ENCODE results near the gene YAP1.

YAP1 gene

DNA sequence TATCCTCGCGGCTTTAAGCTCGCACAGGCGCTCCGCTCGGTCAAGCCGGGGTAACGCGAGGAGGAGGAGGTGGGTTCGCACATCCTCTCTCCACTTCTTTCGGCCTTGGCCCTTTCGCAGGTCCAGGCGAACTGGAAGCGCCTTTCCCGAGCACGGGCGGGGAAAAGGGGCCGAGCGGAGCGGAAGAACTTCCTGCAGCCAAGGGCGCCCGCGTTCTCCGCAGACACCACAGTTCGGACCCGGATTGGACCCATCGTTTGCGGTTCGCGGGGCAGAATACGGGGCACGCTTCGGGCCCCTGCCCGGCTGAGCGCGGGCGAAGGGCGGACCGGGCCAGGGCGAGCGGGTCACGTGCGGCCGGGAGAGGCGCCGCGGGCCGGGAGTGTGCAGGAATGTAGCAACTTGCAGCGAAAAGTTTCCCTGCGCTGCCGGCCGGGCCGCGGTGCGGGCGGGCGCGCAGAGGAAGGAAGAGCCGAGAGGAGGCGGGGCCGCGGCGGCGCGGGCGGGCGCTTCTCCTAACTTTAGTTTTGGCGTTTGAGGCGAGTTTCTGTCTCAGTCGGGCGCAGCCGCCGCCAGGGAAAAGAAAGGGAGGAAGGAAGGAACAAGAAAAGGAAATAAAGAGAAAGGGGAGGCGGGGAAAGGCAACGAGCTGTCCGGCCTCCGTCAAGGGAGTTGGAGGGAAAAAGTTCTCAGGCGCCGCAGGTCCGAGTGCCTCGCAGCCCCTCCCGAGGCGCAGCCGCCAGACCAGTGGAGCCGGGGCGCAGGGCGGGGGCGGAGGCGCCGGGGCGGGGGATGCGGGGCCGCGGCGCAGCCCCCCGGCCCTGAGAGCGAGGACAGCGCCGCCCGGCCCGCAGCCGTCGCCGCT, at the start of gene YAP1:
Gene YAP1 (plus strand): TSS at position 552 of the 865 bp plus-strand sequence. CDS start 402 bp downstream, outside the sequence.
- DNase-seq, result peak; percentile 23 to 35 (median 30)

DNA sequence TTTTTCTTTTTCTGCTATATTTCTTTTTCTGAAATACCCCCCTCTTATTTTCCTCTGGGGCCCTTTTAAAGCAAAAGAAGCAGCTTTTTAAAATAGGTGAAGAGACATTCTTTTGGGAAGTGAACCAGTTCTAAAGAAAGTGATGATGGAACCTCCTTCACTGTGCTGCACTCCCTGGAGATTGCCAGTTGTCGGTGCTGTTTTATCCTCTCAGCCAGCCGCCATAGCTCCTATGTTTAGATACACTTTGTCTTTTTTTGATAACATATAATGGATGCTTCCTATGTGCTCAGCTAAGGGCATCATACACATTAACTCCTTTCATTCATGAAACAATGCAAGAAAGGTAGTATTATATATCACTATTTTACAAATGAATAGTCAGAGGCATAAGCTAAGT, 49.0 kb upstream of the YAP1 start:
- DNase-seq, result no peak

DNA sequence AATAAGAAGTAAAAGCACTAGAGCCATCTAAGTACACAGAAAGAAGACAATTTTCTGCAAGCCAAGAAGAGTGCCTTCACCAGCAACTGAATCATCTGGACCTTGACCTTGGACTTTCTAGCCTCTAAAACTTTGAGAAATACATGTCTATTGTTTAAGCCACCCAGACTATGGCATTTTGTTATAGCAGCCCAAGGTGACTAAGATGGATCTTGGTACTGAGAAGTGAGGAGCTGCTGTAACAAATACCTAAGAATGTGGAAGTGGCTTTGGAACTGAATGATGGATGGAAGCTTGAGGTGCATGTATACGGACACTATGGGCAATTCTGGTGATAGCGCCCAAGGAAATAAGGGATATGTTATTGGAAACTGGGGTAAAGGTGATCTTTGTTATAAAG, 48.1 kb upstream of the YAP1 start:
- no peak for DNase-seq

DNA sequence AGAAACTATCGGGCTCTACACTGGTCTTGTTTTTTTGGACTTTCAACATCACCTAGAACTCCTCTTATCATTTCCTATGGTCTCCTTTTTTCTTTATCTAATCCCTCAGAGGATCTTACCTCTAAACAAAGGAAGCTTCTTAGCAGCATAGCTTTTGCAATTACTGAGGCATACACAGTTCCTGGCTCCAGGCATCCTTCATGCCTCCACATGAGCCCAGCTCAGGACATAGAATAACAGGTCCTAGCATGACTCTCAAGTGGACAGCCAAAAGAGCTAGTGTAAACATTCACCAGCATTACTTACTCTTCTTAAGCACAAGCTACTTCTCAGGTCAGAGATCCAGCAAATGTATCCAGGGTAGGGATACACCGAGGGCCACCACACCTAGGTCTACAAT, 45.9 kb upstream of the YAP1 start:
- DNase-seq, result no peak

DNA sequence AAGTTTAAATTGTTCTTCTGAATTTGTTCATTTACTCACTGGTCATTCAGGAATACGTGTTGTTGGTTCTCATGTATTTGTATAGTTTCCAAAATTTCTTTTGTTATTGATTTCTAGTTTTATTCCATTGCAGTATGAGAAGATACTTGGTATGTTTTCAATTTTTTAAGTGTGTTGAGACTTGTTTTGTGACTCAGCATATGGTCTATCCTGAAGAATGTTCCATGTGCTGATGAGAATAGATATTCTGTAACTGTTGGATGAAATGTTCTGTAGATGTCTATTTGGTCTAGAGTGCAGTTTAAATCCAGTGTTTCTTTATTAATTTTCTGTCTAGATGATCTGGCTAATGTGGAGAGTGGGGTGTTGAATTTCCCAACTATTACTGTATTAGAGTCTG, 39.5 kb upstream of the YAP1 start:
- DNase-seq, result no peak

DNA sequence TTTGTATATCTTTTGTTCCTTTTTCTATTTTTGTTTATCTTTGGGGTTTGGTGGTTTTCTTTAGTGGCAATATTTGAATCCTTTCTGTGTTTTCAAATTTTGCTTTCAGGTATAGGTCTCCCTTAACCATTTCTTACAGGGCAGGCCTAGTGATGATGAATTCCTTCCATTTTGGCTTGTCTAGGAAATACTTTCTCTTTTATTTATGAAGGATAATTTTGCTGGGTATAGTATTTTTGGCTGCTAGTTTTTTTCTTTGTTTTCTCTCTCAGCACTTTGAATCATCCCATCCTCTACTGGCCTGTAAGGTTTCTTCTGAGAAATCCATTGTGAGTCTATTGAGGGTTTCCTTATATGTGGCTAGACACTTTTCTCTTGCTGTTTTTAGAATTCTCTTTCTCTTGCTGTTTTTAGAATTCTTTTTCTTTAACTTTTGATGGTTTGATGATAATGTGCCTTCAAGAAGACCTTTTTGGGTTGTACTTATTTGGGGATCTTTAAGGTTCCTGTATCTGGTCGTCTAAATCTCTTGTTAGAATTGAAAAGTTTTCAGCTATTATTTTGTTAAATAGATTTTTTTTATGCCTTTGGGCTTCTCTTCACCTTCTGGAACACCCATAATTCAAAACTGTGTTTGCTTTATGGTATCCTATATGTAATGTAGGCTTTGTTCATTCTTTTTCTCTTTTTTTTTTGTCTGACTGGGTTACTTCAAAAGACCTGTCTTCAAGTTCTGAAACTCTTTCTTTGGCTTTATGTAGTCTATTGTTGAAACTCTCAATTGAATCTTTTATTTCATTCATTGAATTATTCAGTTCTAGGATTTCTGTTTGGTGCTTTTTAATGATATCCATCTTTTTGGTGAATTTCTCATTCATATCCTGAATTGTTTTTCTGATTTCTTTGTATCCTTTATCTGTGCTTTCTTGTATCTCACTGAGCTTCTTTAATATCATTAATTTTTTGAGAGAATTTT, 38.5 kb upstream of the YAP1 start:
- DNase-seq, result no peak

DNA sequence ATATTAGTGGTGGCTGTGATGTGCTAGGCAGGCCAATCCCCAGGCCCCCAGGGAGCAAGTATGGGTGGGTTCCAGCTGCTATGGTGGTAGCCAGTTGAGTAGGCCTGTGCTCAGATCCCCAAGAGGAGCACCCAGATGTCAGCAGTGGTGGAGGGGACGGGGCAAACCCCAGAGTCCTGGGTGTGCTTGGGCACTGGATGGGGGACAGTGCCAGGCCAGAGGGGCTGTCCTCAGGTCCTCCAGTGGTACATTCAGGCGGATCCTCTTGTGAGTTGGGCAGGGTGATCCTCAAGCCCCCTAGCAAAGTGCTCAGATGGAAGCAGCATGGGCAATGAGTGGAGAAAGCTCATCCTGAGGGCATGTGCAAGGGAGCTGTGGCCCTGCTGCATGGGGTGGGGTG, 37.0 kb upstream of the YAP1 start:
- DNase-seq, result no peak

DNA sequence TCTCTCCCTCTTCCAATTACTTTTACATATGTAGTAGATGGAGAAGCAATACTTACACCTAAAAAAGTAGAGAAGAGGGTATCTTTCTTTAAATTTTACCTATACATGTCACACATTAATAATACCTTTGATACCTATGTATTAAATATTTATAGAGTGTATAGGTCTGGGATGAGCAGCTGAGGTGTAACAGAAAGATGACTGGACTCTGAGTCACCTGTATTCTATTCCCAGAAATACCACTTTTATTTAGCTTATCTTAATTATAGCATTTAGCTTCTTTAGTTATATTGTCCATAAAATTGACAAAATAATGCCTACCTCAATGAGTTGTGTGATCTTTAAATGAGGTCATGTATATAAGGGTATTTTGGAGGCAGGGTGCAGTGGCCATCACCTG, 30.6 kb upstream of the YAP1 start:
- no peak for DNase-seq

DNA sequence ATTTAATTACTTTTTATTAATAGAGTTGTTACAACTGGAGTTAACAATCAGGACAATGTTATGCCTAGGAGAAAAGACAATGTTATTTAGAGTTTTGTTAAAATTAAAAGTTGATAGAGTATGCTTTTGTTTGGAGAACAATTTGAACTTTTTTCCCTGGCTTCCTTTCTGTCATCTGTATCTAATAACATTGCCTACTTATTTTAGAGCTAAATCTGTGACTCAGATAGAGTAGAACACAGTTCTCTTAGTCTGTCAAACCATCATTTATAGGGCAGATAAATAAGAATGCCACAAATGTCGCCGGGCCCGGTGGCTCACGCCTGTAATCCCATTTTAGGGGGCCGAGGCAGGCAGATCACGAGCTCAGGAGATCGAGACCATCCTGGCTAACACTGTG, 28.9 kb upstream of the YAP1 start:
- DNase-seq, result no peak

DNA sequence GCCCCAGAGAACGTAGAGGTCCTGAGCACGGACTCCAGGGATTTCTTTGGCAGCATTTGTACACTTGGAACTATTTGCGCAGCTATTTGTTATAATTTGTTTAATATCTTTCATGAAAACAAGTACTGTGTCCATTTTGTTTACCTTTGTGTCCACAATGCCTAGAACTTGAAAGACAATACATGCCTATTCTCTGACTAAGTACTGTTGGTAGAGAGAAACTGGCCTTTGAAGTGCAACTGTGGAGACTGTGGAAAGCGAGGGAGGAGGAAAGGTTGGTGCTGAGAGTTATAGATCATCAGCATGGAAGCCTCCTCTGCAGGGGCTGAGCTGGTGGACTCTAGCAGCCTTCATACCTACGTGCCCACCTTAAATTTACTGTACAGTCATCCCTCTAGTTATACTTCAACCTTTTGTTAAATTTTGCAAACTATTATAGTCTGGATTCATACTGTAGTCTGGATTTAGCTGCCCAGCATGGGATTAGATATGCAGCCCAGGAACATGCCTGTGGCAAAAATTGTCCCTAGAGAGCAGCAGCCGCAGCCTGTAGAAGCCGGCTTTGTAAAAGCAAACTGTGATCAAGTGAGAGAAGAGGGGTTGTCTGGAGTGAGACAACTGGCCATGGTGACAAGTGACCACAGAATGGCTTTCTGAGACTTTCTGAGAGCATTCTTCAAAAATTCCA, 24.2 kb upstream of the YAP1 start:
- DNase-seq, result no peak

DNA sequence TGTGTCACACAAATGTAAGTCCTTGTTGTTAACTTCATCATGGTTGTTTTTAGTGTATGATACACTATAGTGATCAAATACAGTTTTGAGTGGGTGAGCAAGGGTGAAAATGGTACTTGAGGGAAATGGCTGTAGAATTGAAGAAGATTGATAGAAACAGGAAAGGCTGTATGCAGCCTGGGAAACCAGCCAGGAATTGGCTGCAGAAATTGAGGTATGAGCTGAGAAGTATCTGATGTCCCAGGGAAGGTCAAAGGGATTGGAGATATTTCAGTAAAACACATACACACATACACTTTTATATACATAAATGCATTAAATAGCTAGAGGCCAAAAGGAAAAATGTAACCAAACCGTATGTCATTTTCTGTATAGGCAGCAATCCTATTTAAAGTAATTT, 13.1 kb upstream of the YAP1 start:
- DNase-seq, result no peak

DNA sequence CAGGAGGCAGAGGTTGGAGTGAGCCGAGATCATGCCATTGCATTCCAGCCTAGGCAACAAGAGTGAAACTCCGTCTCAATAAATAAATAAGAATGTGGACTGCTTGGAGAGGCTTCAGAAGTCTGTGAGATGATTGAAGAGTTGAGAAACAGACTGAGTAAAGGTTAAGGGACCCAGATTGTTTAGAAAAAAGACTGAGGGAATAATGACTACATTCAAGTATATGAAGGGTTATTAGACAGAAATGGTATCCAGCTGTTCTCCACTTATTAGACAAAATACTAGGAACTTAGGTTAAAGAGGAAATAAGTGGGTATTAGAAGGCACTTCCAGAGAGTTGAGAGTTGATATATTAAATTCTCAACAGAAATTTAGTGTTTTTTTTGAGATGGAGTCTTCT, 10.5 kb upstream of the YAP1 start:
- DNase-seq, result no peak

DNA sequence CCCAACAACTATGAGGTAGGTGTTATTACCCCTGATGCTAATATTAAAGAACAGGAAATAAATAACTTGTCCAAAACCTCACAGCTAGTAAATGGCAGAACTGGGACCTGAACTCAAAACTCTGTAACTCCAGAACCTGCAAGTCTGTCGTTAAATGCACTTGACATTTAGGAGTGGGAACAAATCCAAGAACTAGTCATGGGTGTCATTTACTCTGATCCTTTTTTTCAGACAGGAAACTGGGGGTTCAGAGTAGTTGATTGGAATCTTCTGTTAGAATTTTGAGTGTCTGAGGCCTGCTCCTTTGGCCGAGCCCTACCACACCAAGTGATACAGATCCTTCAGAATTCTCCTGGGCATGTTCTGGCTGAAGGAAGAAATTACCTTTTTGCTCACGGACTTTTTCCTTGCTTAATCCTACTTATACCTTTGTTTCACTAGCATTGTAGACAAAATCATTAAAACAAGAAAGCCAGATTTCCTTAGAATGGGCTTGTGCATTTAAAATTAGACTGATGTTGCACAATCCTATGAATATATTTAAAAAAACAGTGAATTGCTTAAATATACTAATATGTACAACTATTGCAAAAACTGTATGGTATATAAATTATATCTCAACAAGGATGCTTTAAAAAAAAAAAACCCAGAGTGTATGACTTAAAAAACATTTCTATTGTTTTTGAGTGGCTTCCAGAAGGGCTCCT, 1.4 kb upstream of the YAP1 start:
- DNase-seq, result no peak

DNA sequence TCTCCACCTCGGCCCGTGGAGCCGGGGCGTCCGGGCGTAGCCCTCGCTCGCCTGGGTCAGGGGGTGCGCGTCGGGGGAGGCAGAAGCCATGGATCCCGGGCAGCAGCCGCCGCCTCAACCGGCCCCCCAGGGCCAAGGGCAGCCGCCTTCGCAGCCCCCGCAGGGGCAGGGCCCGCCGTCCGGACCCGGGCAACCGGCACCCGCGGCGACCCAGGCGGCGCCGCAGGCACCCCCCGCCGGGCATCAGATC, 439 bp downstream of the YAP1 start:
- DNase-seq, result no peak

DNA sequence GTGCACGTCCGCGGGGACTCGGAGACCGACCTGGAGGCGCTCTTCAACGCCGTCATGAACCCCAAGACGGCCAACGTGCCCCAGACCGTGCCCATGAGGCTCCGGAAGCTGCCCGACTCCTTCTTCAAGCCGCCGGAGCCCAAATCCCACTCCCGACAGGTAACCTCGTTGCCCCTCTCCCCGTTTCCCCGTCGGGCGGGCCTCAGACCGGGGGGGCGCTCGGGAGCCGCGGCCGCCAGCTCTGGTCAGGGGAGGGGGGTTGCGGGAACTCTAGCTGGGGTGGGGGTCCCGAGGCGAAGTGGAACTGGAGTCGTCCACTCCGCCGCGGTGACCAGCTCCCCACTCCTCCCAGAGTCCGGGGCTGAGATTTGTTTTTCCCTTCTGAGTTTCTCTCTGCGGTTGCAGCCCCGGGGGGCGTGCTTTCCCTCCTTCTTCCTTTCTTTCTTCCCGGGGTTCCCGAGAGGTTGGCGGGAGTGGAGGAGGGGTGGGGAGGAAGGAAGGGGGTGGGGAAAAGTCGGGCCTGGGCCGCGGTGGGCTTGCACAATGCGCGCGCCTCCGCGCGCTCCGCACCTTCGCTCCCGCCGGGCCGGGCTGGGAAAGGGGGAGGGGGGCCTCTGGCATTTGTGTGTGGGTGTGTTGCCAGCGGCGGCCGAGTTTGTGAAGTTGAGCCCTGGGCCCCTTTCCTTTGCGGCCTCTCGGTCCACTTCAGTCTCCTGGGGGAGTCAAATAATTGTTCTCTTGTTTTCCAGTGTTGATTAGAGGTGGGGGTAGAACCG, 952 bp downstream of the YAP1 start:
- DNase-seq, result peak in 1 of 4 experiments; percentile 3

DNA sequence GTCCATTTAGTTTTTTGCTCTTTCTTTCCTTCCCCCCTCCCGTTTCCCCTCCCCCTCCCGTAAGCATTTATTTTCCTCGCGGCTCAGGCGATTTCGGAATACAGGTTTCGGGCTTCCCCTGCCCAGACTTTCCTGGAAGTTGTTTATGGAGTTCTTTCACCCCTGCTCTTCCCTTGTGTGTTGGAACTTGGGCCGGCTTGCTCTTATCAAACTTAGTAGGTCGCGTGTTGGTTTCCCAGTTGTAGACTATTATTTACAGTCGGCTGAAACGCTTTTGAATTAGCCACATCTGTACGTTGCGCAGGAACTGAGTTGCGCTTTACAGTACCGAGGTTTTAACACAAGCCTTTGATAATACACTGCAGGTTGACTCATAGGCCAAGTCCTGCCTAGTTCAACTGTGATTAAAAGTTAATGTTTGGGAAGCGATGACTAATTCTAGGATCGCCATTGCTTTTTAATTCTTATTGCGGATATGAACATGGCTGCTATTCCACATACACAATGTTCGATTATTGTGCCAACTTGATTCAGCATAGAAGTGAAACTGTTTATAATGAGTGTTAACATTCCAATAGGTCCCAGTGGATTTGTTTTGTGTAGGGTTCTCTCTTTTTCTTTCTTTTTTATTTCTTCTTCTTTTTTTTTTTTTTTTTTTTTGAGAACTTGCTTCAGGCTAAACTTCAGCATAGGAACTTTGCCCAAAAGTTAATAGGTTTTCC, 1.7 kb downstream of the YAP1 start:
- no peak for DNase-seq

DNA sequence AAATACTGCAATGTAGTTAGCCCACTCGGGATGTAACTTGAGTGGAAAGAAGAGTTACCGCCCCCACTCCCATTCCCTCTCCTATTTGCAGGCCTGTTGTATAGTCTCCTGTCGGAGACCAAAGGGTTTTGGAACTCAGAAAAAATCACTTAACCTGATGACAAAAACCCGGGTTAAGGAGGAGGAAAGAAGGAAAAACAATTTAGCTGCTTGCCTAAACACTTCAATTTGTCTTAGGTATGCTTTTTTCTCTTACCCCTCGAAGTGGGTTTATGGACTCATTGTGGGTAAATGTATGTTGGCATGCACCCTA, 2.2 kb downstream of the YAP1 start:
- DNase-seq, result no peak

DNA sequence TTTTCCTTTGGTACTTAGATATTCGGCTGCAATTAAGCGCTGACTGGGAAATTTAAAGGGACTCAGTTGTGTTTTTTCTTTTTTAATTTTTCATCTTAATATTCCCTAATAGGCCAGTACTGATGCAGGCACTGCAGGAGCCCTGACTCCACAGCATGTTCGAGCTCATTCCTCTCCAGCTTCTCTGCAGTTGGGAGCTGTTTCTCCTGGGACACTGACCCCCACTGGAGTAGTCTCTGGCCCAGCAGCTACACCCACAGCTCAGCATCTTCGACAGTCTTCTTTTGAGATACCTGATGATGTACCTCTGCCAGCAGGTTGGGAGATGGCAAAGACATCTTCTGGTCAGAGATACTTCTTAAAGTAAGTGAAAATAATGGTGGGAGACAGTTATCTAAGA, 3.8 kb downstream of the YAP1 start:
- no peak for DNase-seq

DNA sequence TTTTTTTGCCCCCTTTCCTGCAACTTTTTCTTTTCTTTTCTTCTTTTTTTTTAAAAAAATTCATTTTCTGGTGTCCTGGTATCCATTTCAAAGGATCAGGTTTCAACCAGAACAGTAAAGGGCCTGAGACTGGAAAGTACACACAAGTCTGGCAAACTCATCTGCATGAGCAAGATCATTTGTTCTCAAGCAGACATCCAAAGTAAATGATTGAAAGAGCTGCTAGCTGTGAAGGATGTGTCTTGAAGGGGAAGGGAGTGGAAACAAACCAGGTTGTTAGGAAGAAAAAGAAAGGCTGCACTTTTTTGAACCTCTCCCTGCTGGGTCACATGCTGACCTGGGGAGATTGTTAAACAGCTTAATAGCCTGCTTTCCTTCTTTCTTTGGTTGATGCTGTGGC, 5.3 kb downstream of the YAP1 start:
- DNase-seq, result no peak

DNA sequence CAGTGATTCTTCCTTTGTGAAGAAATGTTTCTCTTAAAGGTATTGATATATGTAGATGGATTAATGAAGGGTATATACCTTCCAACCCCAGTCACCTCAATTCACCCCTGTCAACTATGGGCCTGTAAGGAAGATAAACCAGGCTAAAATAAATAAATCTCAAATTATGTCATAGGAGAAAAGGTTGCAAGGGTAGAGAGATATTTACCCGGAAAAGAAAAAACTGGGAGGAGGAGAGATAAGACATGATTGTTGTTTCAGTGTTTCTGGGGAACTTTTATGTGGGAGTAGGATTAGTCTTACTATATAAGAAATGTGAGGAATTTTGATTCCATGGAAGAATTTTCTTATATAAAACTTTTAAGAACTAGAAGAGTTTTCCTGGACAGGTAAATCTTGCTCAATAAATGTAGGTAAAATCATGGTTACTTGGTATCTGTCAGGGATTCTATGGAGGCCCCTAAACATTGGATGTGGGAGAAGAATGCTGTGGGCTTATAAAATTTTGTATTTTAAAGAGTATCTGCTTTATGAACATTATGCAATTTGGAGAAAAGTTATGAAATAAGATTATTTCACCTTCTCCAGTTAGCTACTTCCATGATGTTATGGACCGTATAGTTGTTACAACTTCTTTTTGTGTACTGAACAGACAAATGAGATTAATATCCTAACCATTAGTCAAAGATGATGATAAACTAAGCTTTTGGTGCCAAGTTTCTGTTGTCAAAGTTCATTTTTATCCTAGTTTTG, 6.4 kb downstream of the YAP1 start:
- DNase-seq, result no peak
